Fibroblast of skin of right quadriceps (primary cell): ENCODE data around the gene ZNF10.

ENCODE experiments used
- DNase-seq: peaks from one replicate; pipeline ENCODE4 v3.0.0-alpha.2; 2013

The ZNF10 gene

DNA sequence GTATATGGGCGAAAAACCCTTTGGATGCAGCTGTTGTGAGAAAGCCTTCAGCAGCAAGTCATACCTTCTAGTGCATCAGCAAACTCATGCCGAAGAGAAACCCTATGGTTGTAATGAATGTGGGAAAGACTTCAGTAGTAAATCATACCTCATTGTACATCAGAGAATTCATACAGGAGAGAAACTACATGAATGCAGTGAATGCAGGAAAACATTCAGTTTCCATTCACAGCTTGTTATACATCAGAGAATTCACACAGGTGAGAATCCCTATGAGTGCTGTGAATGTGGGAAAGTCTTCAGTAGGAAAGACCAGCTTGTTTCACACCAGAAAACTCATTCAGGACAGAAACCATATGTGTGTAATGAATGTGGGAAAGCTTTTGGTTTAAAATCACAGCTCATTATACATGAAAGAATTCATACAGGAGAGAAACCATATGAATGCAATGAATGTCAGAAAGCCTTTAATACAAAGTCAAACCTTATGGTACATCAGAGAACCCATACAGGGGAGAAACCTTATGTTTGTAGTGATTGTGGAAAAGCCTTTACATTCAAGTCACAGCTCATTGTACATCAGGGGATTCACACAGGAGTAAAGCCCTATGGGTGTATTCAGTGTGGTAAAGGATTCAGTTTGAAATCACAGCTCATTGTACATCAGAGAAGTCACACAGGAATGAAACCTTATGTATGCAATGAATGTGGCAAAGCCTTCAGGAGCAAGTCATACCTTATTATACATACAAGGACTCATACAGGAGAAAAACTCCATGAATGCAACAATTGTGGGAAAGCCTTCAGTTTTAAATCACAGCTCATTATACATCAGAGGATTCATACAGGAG, 72.3 kb downstream of the ZNF10 start:
- peak; percentile 2 for DNase-seq

- peak; percentile 7 for DNase-seq
Measured at GRCh38 chr12:133203344-133204263, 73.2 kb downstream of the ZNF10 start.

DNA sequence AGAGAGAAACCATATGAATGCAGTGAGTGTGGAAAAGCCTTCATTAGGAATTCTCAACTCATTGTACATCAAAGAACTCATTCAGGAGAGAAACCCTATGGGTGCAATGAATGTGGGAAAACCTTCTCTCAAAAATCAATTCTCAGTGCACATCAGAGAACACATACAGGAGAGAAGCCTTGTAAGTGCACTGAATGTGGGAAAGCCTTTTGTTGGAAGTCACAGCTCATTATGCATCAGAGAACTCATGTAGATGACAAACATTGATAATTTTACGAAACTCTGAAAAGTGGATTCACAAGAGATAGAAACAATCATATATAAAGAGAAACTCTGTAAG, 73.8 kb downstream of the ZNF10 start:
- DNase-seq: no peak

GRCh38 chr12:133206390-133206789, 76.0 kb downstream of the ZNF10 start:
- no peak for DNase-seq
